SU-DHL-6 (cell line): ENCODE data around the gene NFATC3.

ENCODE experiments used
- H2AFZ ChIP-seq: fragments of 200-600 bp; sonication (generic); 2 replicates; pipeline ENCODE4 v1.6.1; 2014; ENCODE audit warnings: low read depth, mild to moderate bottlenecking, moderate library complexity, mixed read lengths, antibody characterized with exemption, low read length; ENCODE audit not compliant: severe bottlenecking
- H3F3A ChIP-seq: fragments of 200-600 bp; shearing (Covaris generic); 2 replicates; pipeline ENCODE4 v1.6.0; 2016; ENCODE audit warnings: antibody characterized with exemption, mild to moderate bottlenecking; ENCODE audit not compliant: insufficient read depth
- H3K27ac ChIP-seq: fragments of 200-600 bp; sonication (generic); 2 replicates; pipeline ENCODE4 v1.5.1; 2016; ENCODE audit warnings: low read depth, mild to moderate bottlenecking, low read length, moderate library complexity, mixed read lengths
- H3K27me3 ChIP-seq: fragments of 200-600 bp; sonication (generic), shearing (Covaris generic); 2 replicates; pipeline ENCODE4 v1.6.0; 2014; ENCODE audit warnings: mild to moderate bottlenecking, low read length
- H3K36me3 ChIP-seq: fragments of 200-600 bp; sonication (generic); 2 replicates; pipeline ENCODE4 v1.6.1; 2014; ENCODE audit warnings: mild to moderate bottlenecking, low read length, mixed read lengths
- H3K4me2 ChIP-seq: fragments of 300-600, 200-600 bp; shearing (Covaris generic), sonication (generic); 2 replicates; pipeline ENCODE4 v1.6.0; 2014; ENCODE audit warnings: low read length, low read depth, mild to moderate bottlenecking; ENCODE audit not compliant: poor library complexity, severe bottlenecking
- H3K4me3 ChIP-seq: fragments of 200-600 bp; sonication (generic); 2 replicates; pipeline ENCODE4 v1.5.1; 2014; ENCODE audit warnings: antibody characterized with exemption, low read length, mild to moderate bottlenecking, mixed read lengths; ENCODE audit not compliant: insufficient read depth, poor library complexity, severe bottlenecking
- H3K79me2 ChIP-seq: fragments of 200-600 bp; sonication (generic); 2 replicates; pipeline ENCODE4 v1.6.1; 2014; ENCODE audit warnings: mild to moderate bottlenecking, low read length, moderate library complexity; ENCODE audit not compliant: insufficient read depth
- H3K9ac ChIP-seq: fragments of 200-600 bp; sonication (generic); 2 replicates; pipeline ENCODE4 v1.7.0; 2014; ENCODE audit warnings: mild to moderate bottlenecking, low read length
- H3K9me2 ChIP-seq: fragments of 200-600 bp; sonication (generic); replicated peaks from 2 replicates; pipeline ENCODE4 v1.6.1; 2014; ENCODE audit warnings: low read length; ENCODE audit not compliant: insufficient read depth
- H3K9me3 ChIP-seq: fragments of 200-600 bp; sonication (generic); 2 replicates; pipeline ENCODE4 v1.6.1; 2014; ENCODE audit warnings: low read length, mixed read lengths; ENCODE audit not compliant: insufficient read depth
- H4K20me1 ChIP-seq: fragments of 200-600 bp; sonication (generic); 2 replicates; pipeline ENCODE4 v1.6.1; 2014; ENCODE audit warnings: low read depth, mild to moderate bottlenecking, antibody characterized with exemption, low read length, moderate library complexity, mixed read lengths
- CTCF ChIP-seq: fragments of 200-600 bp; sonication (generic); IDR thresholded peaks from one replicate; pipeline ENCODE4 v1.5.1; 2017; ENCODE audit warnings: antibody characterized with exemption, mild to moderate bottlenecking, low read length, moderate library complexity; ENCODE audit not compliant: insufficient read depth, poor library complexity, severe bottlenecking
- EZH2phosphoT487 ChIP-seq: fragments of 200-600 bp; sonication (generic), shearing (Covaris generic); conservative IDR thresholded peaks from 2 replicates; pipeline ENCODE4 v1.6.1; 2018; ENCODE audit warnings: mild to moderate bottlenecking, antibody characterized with exemption, low read length, moderate library complexity, mixed read lengths

The NFATC3 gene

GRCh38 chr16:68274441-68274840, 189.3 kb downstream of the NFATC3 start:
- no peak for TF ChIP-seq EZH2phosphoT487
- TF ChIP-seq CTCF, result no peak
- Histone ChIP-seq H2AFZ (no peak overlapping the region), H4K20me1 (no peaks in the 10 kb centered on the region), H3F3A (peaks cover 5% of the 10 kb centered on the region; the same call in 1 of the 2 replicates), H3K9ac (no peak overlapping the region), H3K4me3 (no peak overlapping the region), H3K4me2 (no peak overlapping the region), H3K36me3 (0 out of 2 replicates have a peak, but pooled peaks cover 6% of the 10 kb centered on the region), H3K27me3 (no peaks in the 10 kb centered on the region), H3K27ac (peak overlapping the region; percentile 79), H3K9me3 (no peaks in the 10 kb centered on the region), H3K9me2 (no peaks in the 10 kb centered on the region), H3K79me2 (peaks cover 75% of the 10 kb centered on the region)

- H3K36me3 ChIP-seq, result 0 out of 2 replicates have a peak, but pooled peaks cover 6% of the 10 kb centered on the region
- H3K27me3 ChIP-seq, result no peaks in the 10 kb centered on the region
- H3K9ac ChIP-seq, result 0 out of 2 replicates have a peak overlapping the region, but pooled peaks have one; percentile 8
- H3K4me2 ChIP-seq, result peak overlapping the region; percentile 23
- H3K9me3 ChIP-seq, result no peaks in the 10 kb centered on the region
- no peaks in the 10 kb centered on the region for H3K9me2 ChIP-seq
- TF ChIP-seq CTCF, result no peak
- no peak for TF ChIP-seq EZH2phosphoT487
- H3K4me3 ChIP-seq, result no peak overlapping the region
- H3K79me2 ChIP-seq, result peaks cover 73% of the 10 kb centered on the region
- H3F3A ChIP-seq, result peaks cover 14% of the 10 kb centered on the region
- H2AFZ ChIP-seq, result no peak overlapping the region
- peak overlapping the region; percentile 79 for H3K27ac ChIP-seq
- no peaks in the 10 kb centered on the region for H4K20me1 ChIP-seq
These were observed 190.5 kb downstream of the NFATC3 start for GRCh38 chr16:68275611-68276191.

DNA sequence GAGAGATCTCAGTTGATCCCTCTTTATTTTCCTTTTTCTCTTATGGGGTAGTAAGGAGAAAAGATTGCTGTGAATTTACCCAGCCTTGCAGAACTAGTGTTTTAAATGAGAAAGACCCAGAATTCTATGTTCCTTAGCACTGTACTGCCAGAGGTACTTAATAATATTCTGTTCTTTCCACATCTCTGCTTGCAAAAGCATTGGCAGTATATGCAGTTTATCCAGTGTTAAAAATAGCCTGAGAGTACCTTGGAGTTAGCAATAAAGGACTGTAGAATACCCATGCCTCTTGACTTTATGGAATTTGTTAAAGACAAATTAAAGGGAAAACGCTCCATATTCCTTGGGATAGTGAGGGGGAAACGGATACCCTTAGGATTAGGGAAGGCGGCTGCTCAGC, 191.1 kb downstream of the NFATC3 start:
- no peak for TF ChIP-seq CTCF
- no peak for TF ChIP-seq EZH2phosphoT487
- peaks cover 19% of the 10 kb centered on the region for H3F3A ChIP-seq
- H3K4me2 ChIP-seq, result peak overlapping the region; percentile 23
- H3K9me2 ChIP-seq, result no peaks in the 10 kb centered on the region
- H3K9ac ChIP-seq, result 0 out of 2 replicates have a peak overlapping the region, but pooled peaks have one; percentile 8
- H3K4me3 ChIP-seq, result no peak overlapping the region
- H3K36me3 ChIP-seq, result 0 out of 2 replicates have a peak, but pooled peaks cover 6% of the 10 kb centered on the region
- H4K20me1 ChIP-seq, result no peaks in the 10 kb centered on the region
- H3K27me3 ChIP-seq, result no peaks in the 10 kb centered on the region
- H3K9me3 ChIP-seq, result no peaks in the 10 kb centered on the region
- H3K79me2 ChIP-seq, result peaks cover 73% of the 10 kb centered on the region
- no peak overlapping the region for H2AFZ ChIP-seq
- peak overlapping the region; percentile 79 for H3K27ac ChIP-seq
